ENCODE measurements around the gene SMAD7. TPM values are rescaled to one million over a fixed set of nuclear protein-coding genes. Genes with fewer than 3 reads are reported as not detected.

The SMAD7 gene
- total RNA-seq, 4 donors from 2014 or later = 9.1 to 13.4 (median 10.8) TPM

GRCh38 chr18:48961547-48961946 is 10.8 kb upstream of the SMAD7 start:
- no peaks in the 10 kb centered on the region for H3K9me3 ChIP-seq
- H3K4me3 ChIP-seq = no peak overlapping the region
- H3K36me3 ChIP-seq = no peaks in the 10 kb centered on the region
- ATAC-seq = no peak
- TF ChIP-seq CTCF (IDR thresholded peaks at IDR 0.05 in 4 of 5, conservative IDR thresholded peaks at IDR 0.05 in 1 of 5) = no peak
- no peak for TF ChIP-seq POLR2A (IDR thresholded peaks at IDR 0.05)
- peaks cover 3 to 5% of the 10 kb centered on the region in 2 donors for H3K4me1 ChIP-seq
- no peaks in the 10 kb centered on the region for H3K27me3 ChIP-seq
- DNase-seq = no peak
- in situ Hi-C loops (cut with MboI; ENCODE audit: low sequenced_read_pairs in 4 of 4) = loop anchor here in 1 of 4 donors (25.0 kb wide), 1 partner anchor 274 kb away; no protein-coding TSS in a partner anchor
- H3K27ac ChIP-seq = no peak overlapping the region
- intact Hi-C loops (cut with DNase I; ENCODE audit: low total_unique reads) = no loop called here

- ATAC-seq = no peak
- H3K4me3 ChIP-seq = no peak overlapping the region
- no peaks in the 10 kb centered on the region for H3K36me3 ChIP-seq
- H3K27me3 ChIP-seq = no peaks in the 10 kb centered on the region
- intact Hi-C loops (cut with DNase I; ENCODE audit: low total_unique reads) = loop anchor here (10.0 kb wide), 2 partner anchors 285 to 855 kb away; partner anchors contain the start of gene ACAA2
- no peaks in the 10 kb centered on the region for H3K9me3 ChIP-seq
- in situ Hi-C loops (cut with MboI; ENCODE audit: low sequenced_read_pairs in 4 of 4) = loop anchor here in 1 of 4 donors (25.0 kb wide), 1 partner anchor 273 kb away; no protein-coding TSS in a partner anchor
- no peak for TF ChIP-seq POLR2A (IDR thresholded peaks at IDR 0.05)
- no peak for TF ChIP-seq CTCF (IDR thresholded peaks at IDR 0.05 in 4 of 5, conservative IDR thresholded peaks at IDR 0.05 in 1 of 5)
- DNase-seq = no peak
- peaks cover 17 to 18% of the 10 kb centered on the region in 2 donors for H3K4me1 ChIP-seq
- peak overlapping the region in 1 of 4 donors; percentile 50 for H3K27ac ChIP-seq
Measured at GRCh38 chr18:48959921-48960920, 9.5 kb upstream of the SMAD7 start.

GRCh38 chr18:48959551-48959920 is 8.8 kb upstream of the SMAD7 start:
- H3K36me3 ChIP-seq = no peaks in the 10 kb centered on the region
- no peaks in the 10 kb centered on the region for H3K27me3 ChIP-seq
- DNase-seq (no peak), ATAC-seq (no peak)
- intact Hi-C loops (cut with DNase I; ENCODE audit: low total_unique reads) (loop anchor here (10.0 kb wide), 2 partner anchors 285 to 855 kb away; partner anchors contain the start of gene ACAA2), in situ Hi-C loops (cut with MboI; ENCODE audit: low sequenced_read_pairs in 4 of 4) (loop anchor here in 1 of 4 donors (25.0 kb wide), 1 partner anchor 272 kb away; no protein-coding TSS in a partner anchor)
- H3K4me3 ChIP-seq = no peak overlapping the region
- H3K9me3 ChIP-seq = no peaks in the 10 kb centered on the region
- TF ChIP-seq POLR2A (IDR thresholded peaks at IDR 0.05) = no peak
- no peak for TF ChIP-seq CTCF (IDR thresholded peaks at IDR 0.05 in 4 of 5, conservative IDR thresholded peaks at IDR 0.05 in 1 of 5)
- peaks cover 23 to 24% of the 10 kb centered on the region in 2 donors for H3K4me1 ChIP-seq
- H3K27ac ChIP-seq = no peak overlapping the region

GRCh38 chr18:48958951-48959350 is 8.2 kb upstream of the SMAD7 start:
- intact Hi-C loops (cut with DNase I; ENCODE audit: low total_unique reads) (loop anchor here (10.0 kb wide), 2 partner anchors 284 to 856 kb away; partner anchors contain the start of gene ACAA2), in situ Hi-C loops (cut with MboI; ENCODE audit: low sequenced_read_pairs in 4 of 4) (loop anchor here in 1 of 4 donors (25.0 kb wide), 1 partner anchor 272 kb away; no protein-coding TSS in a partner anchor)
- no peak for ATAC-seq
- no peak for DNase-seq
- H3K27me3 ChIP-seq = no peaks in the 10 kb centered on the region
- no peak overlapping the region for H3K27ac ChIP-seq
- TF ChIP-seq POLR2A (IDR thresholded peaks at IDR 0.05) (no peak), CTCF (IDR thresholded peaks at IDR 0.05 in 4 of 5, conservative IDR thresholded peaks at IDR 0.05 in 1 of 5) (no peak)
- no peak overlapping the region for H3K4me3 ChIP-seq
- H3K9me3 ChIP-seq = no peaks in the 10 kb centered on the region
- H3K36me3 ChIP-seq = no peaks in the 10 kb centered on the region
- H3K4me1 ChIP-seq = peaks cover 24% of the 10 kb centered on the region in 2 donors

Measured in gastrocnemius medialis (tissue), 4 donors.